Esophagus squamous epithelium (tissue), 5 donors: ENCODE data around the gene PAPOLA. TPM values are rescaled to one million over a fixed set of nuclear protein-coding genes. Genes with fewer than 3 reads are reported as not detected.

ENCODE experiments used
- DNase-seq: peaks from one replicate; lab custom pipeline; 2025; lab: John Stamatoyannopoulos, UW
- H3K27ac ChIP-seq, 4 donors: fragments of 200-600 bp; sonication (generic); one replicate each; pipeline ENCODE4 v1.5.1; 2016 to 2019; ENCODE audit warnings: mild to moderate bottlenecking in 1 of 4
- H3K27me3 ChIP-seq, 4 donors: fragments of 200-600 bp; sonication (generic); 1 replicate in 3 of 4; 2 replicates in 1 of 4; pipeline versions ENCODE4 v1.5.1 to v1.6.0; 2017 to 2021; ENCODE audit warnings: antibody characterized with exemption in 1 of 4
- H3K36me3 ChIP-seq, 3 donors: fragments of 200-600 bp; sonication (generic); one replicate each; pipeline ENCODE4 v1.5.1; 2016 to 2019
- H3K4me1 ChIP-seq, 3 donors: fragments of 200-600 bp; sonication (generic); one replicate each; pipeline ENCODE4 v1.5.1; 2017 to 2019
- H3K4me3 ChIP-seq, 4 donors: fragments of 200-600 bp; sonication (generic); 1 replicate in 3 of 4; 2 replicates in 1 of 4; pipeline ENCODE4 v1.5.1; 2016 to 2019; ENCODE audit warnings: mild to moderate bottlenecking in 2 of 4, moderate library complexity in 1 of 4
- H3K9me3 ChIP-seq, 3 donors: fragments of 200-600 bp; sonication (generic); one replicate each; pipeline ENCODE4 v1.5.1; 2016 to 2019
- POLR2A ChIP-seq, 4 donors: fragments of 450-650 bp; IDR thresholded peaks; one replicate each; pipeline ENCODE4 v1.6.1; 2017; ENCODE audit warnings: antibody characterized with exemption in 4 of 4, mild to moderate bottlenecking in 4 of 4, moderate library complexity in 3 of 4
- WGBS, 2 donors: methylation state at CpG; one replicate each; pipeline ENCODE4 v1.1.5; 2018; 5-methylcytosine and 5-hydroxymethylcytosine counted together
- intact Hi-C: fragments of 100-400 bp; cut with DNase I; formaldehyde crosslinking; loops from one replicate; pipeline ENCODE4 v1.15.0; 2022
- total RNA-seq, 4 donors: library from RNA; depleted of rRNA; stranded (reverse); fragments of >200 nt; gene quantifications; one replicate each; pipeline ENCODE4 v1.1.0, GENCODE V29; 2016
- TF ChIP-seq, protein P1 (sequence below), 6 experiments: fragments of 450-650 bp in 4 of 6; fragments of 200-600 bp in 2 of 6; sonication (generic) in 2 of 6; IDR thresholded peaks; one replicate each; pipeline ENCODE4 v1.5.1; 2016 to 2019; ENCODE audit warnings: antibody characterized with exemption in 6 of 6, mild to moderate bottlenecking in 4 of 6, moderate library complexity in 4 of 6
- donor health status: DM: yes; HTN: yes; CAD: no.

PAPOLA gene
- total RNA-seq, 4 donors from 2014 or later, result 66.7 to 152 (median 116) TPM

DNA sequence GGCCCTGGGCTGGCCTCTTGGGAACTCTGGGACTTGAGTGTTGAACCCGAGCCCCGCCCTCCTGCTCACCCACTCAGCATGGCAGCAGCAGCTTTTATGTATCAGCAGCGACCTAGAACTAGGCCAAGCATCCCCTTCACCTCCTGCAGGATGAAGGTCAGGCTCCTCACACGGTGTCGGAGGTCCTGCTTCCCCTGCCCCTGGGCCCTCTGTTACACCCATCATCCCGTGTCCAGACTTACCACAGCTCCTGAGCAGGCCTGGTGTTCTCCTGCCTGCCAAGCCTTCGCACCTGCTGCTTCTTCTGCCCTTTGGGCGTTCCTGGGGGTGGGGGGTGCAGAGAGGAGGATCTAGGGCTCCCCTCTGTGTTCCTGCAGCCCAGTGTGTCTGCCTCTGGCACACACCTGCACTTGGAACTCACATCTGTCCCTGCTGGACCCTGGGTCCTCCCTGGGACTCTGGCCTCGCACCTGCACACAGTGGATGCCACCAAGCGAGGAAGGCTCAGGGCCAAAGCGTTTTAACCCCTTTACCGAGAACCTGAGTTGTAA, 80.3 kb downstream of the PAPOLA start:
- 57 to 61% methylated on average over 5 to 7 of the region's 12 CpGs for WGBS, 2 donors
- DNase-seq, result no peak
- intact Hi-C loops, result no loop called here

DNA sequence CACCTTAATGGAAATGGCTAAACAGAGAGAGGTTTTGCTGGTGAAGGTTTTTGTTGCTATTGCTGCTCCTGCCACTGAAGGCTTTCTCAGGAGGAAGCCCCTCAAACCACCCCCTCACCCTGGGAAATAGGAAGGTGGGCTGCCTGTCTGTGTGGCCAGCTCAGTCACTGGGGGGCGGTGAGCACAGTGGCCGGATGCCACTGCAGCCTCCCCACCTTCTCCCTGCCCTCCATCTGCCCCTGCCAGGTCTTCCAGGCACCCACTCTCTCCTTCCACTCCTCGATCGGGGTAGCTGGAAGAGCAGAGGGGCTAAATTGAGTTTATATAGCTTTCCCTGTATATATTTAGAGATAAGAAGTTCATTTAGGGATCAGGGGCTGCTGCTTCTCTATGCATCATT, 80.8 kb downstream of the PAPOLA start:
- Histone ChIP-seq H3K4me1 (peaks cover 0 to 22% (median 0%) of the 10 kb centered on the region in 3 donors), H3K9me3 (no peaks in the 10 kb centered on the region), H3K27ac (no peak overlapping the region), H3K36me3 (no peaks in the 10 kb centered on the region), H3K4me3 (no peak overlapping the region), H3K27me3 (peaks cover 0 to 38% (median 0%) of the 10 kb centered on the region in 4 donors)
- TF ChIP-seq, protein P1, sequence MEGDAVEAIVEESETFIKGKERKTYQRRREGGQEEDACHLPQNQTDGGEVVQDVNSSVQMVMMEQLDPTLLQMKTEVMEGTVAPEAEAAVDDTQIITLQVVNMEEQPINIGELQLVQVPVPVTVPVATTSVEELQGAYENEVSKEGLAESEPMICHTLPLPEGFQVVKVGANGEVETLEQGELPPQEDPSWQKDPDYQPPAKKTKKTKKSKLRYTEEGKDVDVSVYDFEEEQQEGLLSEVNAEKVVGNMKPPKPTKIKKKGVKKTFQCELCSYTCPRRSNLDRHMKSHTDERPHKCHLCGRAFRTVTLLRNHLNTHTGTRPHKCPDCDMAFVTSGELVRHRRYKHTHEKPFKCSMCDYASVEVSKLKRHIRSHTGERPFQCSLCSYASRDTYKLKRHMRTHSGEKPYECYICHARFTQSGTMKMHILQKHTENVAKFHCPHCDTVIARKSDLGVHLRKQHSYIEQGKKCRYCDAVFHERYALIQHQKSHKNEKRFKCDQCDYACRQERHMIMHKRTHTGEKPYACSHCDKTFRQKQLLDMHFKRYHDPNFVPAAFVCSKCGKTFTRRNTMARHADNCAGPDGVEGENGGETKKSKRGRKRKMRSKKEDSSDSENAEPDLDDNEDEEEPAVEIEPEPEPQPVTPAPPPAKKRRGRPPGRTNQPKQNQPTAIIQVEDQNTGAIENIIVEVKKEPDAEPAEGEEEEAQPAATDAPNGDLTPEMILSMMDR (IDR thresholded peaks at IDR 0.05), result no peak
- TF ChIP-seq POLR2A (IDR thresholded peaks at IDR 0.05), result no peak
- no peak for DNase-seq
- intact Hi-C loops, result no loop called here
- WGBS, 2 donors, result 54 to 74% methylated on average over 4 of the region's 4 CpGs

More for the DNA sequence above, 80.3 kb downstream of the PAPOLA start:
- Histone ChIP-seq H3K36me3 (no peaks in the 10 kb centered on the region), H3K4me1 (peaks cover 0 to 22% (median 0%) of the 10 kb centered on the region in 3 donors), H3K27me3 (peaks cover 0 to 35% (median 0%) of the 10 kb centered on the region in 4 donors), H3K4me3 (no peak overlapping the region), H3K27ac (no peak overlapping the region), H3K9me3 (no peaks in the 10 kb centered on the region)
- TF ChIP-seq, protein P1 (IDR thresholded peaks at IDR 0.05), result no peak
- no peak for TF ChIP-seq POLR2A (IDR thresholded peaks at IDR 0.05)

DNA sequence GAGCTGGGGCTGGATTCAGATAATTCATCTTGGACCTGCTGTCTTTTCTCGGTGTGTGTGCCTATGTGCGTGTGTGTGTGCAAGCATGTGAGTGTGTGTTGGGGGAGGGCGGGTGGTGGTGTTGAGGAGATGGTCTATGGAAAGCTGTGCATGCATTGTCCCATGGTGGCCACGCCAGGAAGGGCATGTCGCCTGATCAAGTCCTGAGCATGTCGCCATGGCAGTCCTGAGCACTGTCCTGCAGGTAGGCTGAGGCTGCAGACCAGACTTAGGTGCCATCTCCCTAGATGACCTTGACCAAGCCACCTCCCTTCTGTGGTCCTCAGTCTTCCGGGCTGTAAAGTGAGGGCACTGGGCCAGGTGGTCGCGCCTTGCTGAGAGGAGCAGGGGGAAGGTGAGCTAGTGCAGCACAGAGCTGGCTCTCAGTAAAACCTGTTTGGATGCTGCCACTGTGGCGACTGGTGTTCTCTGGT, 81.4 kb downstream of the PAPOLA start:
- no peak overlapping the region for H3K27ac ChIP-seq
- H3K4me1 ChIP-seq, result peaks cover 0 to 18% (median 0%) of the 10 kb centered on the region in 3 donors
- no peak for DNase-seq
- no peak for TF ChIP-seq POLR2A (IDR thresholded peaks at IDR 0.05)
- TF ChIP-seq, protein P1 (IDR thresholded peaks at IDR 0.05), result no peak
- H3K27me3 ChIP-seq, result peaks cover 0 to 38% (median 0%) of the 10 kb centered on the region in 4 donors
- WGBS, 2 donors, result 83% methylated on average over 2 to 6 of the region's 10 CpGs
- no peaks in the 10 kb centered on the region for H3K9me3 ChIP-seq
- no peaks in the 10 kb centered on the region for H3K36me3 ChIP-seq
- no peak overlapping the region for H3K4me3 ChIP-seq
- intact Hi-C loops, result no loop called here

DNA sequence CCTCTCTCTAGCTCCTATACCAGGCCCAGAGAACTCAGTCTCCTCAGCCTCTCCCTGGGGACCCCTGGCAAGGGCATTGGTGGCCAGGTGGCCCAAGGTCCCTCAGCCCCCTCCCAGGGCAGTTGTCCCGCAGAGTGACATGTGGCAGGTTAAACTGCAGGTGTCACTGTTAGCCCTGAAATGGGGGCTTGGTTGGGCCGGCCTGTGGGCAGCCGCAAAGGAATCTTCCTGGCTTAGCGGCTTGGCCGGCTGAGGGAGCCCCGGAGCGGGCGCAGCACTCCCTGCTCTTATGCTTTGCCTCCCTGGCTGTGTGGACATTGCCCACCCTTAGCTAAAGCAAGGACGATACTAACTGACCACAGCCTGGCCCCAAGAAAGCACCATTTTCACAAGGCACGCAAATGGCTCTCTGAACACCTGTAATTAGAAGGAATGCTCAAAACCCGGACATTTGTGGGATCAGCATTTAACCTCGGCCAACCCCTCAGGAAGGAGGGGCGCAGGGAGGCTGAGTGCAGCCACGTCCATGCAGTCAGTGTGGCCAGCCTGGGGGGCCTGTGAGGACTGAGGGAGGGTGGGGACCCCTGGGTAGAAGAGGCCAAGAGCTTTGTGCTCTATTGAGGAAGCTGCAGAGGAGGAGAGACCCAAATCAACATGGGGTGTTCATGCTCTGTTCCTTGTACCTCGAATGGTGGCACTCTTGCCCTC, 82.2 kb downstream of the PAPOLA start:
- TF ChIP-seq, protein P1 (IDR thresholded peaks at IDR 0.05), result peak in 5 of 6 experiments; percentile 18 to 55 (median 43)
- TF ChIP-seq POLR2A (IDR thresholded peaks at IDR 0.05), result no peak
- no peaks in the 10 kb centered on the region for H3K36me3 ChIP-seq
- H3K27me3 ChIP-seq, result peaks cover 0 to 38% (median 0%) of the 10 kb centered on the region in 4 donors
- DNase-seq, result no peak
- no peaks in the 10 kb centered on the region for H3K9me3 ChIP-seq
- H3K4me3 ChIP-seq, result no peak overlapping the region
- H3K27ac ChIP-seq, result no peak overlapping the region
- intact Hi-C loops, result no loop called here
- 35 to 44% methylated on average over 5 to 6 of the region's 15 CpGs for WGBS, 2 donors
- H3K4me1 ChIP-seq, result peaks cover 0 to 13% (median 0%) of the 10 kb centered on the region in 3 donors
